Measurements from ENCODE around the gene SUPT7L.
A peak's percentile ranks its signal among the peaks of the same experiment; 100 is the strongest.
"Not testable (repeated sequence)": the region's sequence is repeated elsewhere in the genome, so short reads cannot be mapped to it uniquely, and the experiment has no call there.

SUPT7L gene

GRCh38 chr2:27636766-27637165, 26.6 kb downstream of the SUPT7L start:
- no peak for DNase-seq

- no peak for DNase-seq
Observed at GRCh38 chr2:27634291-27634690, 29.1 kb downstream of the SUPT7L start.

- DNase-seq, result not testable (repeated sequence)
Observed at GRCh38 chr2:27630257-27630656, 33.2 kb downstream of the SUPT7L start.

DNA sequence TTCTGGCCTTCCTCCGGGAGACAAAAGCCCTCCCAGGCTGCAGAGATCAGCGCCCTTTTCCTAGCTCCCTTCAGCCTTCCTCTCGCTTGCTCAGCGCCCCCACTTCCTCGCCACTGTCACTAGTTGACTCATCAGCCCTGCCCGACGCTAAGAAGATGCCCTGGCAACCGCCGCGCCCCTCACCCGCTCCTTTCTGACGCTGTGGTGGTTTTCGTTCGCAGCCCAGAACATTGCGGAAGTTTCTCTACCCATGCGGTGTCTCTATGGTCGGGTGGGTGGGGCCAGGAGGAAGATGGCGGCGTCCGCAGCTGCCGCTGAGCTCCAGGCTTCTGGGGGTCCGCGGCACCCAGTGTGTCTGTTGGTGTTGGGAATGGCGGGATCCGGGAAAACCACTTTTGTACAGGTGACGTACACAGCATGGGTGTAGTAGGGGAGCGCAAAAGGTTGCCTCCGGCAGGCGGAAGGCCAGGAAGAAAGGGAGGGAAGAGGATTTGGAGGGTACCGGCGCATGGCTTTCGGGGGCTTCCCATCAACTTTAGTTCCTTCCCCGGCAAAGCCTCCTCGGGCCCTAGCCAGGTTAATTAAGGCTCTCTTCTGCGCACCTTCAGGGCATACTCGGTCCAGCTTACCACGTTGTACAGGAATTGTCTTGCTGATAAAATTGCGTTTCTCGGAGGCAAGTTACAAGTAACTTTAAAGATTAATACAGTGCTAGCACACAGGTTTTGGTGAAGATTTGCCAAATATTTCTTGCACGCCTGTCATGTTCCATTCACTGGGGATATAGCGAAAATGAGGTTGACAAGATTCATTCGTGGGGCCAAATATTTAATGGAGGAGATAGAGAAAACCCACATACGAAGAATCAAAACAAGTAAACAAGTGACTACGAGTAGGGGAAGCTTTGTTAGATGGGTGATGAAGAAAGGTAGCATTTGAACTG, 34.4 kb downstream of the SUPT7L start, which contains the start of the genes CCDC121 and GPN1:
Gene CCDC121 (minus strand): TSS at position 246 of the 943 bp plus-strand sequence. CDS start 1,213 bp downstream, outside the sequence.
Gene GPN1 (plus strand): TSS at position 284 of the 943 bp plus-strand sequence. CDS start 9 bp downstream, at position 293.
- DNase-seq, result peak; percentile 94 to 96

DNA sequence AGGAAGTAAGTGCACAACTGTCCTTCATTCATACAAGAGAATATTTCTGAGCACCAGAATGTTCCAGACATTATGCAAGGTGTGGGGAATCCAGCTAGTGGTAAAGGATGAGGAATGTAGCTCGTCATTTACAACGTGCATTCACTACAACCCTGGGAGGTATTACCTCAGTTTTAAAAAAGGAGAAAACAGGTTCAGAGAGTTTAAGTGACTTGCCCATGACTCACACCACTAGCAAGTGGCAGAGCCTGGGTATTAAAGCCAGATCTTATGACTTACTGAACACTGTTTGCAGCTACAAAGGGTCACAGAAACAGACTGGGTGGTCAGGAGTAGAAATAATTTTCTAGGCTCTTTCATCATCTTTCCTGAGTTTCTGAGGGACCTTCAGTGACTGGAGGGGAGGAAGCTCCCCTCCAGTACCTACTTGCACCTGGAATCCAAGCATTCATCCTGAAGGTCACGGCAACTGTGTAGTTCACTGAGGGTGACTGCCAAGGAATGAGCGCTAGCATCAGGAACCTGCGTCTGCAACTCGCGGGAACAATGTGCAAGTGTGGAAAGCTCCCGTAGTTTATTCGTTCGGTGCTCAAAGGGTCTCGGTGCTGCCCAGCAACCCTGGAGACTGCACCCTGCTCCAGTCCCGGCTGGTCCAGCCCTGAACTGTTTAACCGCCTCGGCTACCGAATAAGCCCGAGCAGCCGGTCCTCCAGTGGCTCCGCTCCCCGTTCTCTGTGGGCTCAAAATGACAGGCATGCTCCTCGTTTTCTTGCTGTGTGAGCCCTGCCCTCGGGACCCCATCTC, 35.2 kb downstream of the SUPT7L start:
- DNase-seq, result no peak

- not testable (repeated sequence) for DNase-seq
Observed at GRCh38 chr2:27626921-27627320, 36.5 kb downstream of the SUPT7L start.

DNA sequence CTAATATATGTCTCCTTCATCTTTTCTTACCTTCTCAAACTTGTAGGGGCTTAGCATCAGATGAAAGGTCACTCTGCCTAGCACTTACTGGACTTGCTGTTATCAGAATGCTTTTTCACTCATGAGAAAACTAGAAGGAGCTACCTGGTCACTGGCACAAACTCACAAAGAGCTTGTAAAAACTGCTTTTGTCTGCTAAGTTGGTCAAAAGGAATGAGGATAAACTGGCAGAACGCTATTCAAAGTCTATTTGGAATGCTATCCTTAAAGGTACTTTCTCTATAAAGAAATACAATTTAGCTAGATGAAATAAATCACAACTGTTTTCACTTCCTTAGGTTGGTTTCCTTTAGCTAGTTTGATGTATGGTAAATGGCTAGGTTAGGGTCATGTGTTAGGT, 37.1 kb downstream of the SUPT7L start:
- not testable (repeated sequence) for DNase-seq

DNA sequence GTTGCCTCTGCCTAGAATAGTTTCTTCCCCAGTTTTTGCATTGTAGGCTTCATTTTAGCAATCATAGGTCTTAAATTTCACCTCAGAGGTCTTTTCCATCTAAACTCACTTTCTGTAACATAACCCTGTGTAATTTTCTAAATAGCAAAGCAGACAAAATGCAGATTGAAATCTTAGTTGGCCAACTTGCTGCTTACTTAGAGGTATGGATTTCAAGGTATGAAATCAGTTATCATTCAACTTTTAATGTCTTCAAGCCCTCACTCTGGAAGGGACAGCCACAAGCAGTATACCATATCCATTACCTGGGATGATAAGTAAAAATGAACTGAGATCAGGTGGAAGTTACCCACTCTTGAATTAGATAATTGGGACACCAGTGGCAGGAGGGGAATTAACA, 38.5 kb downstream of the SUPT7L start:
- no peak for DNase-seq

- DNase-seq, result no peak
Observed at GRCh38 chr2:27622921-27623384, 40.5 kb downstream of the SUPT7L start.

GRCh38 chr2:27621524-27621923, 41.9 kb downstream of the SUPT7L start:
- DNase-seq, result no peak

DNA sequence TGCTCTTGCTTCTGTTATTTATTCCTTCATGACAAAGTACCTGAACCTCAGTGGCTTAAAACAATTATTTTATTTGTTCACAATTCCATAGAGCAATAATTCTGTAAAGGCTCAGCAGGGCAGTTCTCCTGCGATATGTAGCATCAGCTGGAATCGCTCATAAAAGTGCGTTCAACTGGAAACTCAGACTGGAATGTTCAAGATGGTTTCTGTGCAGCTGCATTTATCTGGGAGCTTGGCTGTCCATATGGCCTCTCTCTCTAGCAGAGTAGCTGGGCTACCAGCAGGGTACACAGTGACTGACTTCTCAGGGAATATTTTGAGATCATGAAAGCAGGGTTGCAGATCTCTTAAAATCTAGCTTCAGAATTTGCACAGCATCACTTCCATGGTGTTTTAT, 48.1 kb downstream of the SUPT7L start:
- DNase-seq, result no peak

- no peak for DNase-seq
Observed at GRCh38 chr2:27613985-27614384, 49.4 kb downstream of the SUPT7L start.

DNA sequence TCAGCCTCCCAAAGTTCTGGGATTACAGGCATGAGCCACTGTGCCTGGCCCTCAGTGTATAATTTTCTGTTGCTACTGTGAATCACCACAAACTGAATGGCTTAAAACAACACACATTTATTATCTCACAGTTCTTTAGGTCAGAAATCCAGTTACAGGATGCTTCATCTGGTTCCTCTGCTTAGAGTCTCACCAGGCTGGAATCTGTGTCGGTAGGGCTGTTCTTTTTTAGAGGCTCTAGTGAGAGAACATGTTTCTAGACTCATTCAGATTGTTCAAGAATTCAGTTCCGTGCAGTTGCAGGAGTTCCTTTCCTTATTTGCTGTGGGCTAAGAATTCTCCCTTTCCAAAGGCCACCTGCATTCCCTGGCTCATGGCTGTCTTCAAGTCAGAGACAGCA, 56.8 kb downstream of the SUPT7L start:
- no peak for DNase-seq
